Mesendoderm (in vitro differentiated cells): ENCODE data around the gene LZIC.
A peak's percentile ranks its signal among the peaks of the same experiment; 100 is the strongest.
"Not testable (repeated sequence)": the region's sequence is repeated elsewhere in the genome, so short reads cannot be mapped to it uniquely, and the experiment has no call there.

Experiments
- DNase-seq: peaks from one replicate; pipeline ENCODE4 v3.0.0; 2013
- H2AK5ac ChIP-seq: 2 replicates; pipeline ENCODE4 v1.6.1; 2013; ENCODE audit warnings: low read length, inconsistent platforms
- H2BK120ac ChIP-seq: 2 replicates; pipeline ENCODE4 v1.6.1; 2013; ENCODE audit warnings: low read depth, mild to moderate bottlenecking, low read length, moderate library complexity, mixed read lengths
- H2BK15ac ChIP-seq: replicated peaks from 2 replicates; pipeline ENCODE4 v1.6.1; 2013; ENCODE audit warnings: low read depth, mild to moderate bottlenecking, moderate library complexity
- H2BK5ac ChIP-seq: 2 replicates; pipeline ENCODE4 v1.6.1; 2013; ENCODE audit warnings: low read length, inconsistent platforms
- H3K18ac ChIP-seq: 2 replicates; pipeline ENCODE4 v1.6.1; 2013; ENCODE audit warnings: mild to moderate bottlenecking, low read length, mixed read lengths
- H3K23ac ChIP-seq: one replicate; pipeline ENCODE4 v1.6.1; 2013; ENCODE audit warnings: low read length
- H3K27ac ChIP-seq: 2 replicates; pipeline ENCODE4 v1.5.1; 2013; ENCODE audit warnings: low read depth, mild to moderate bottlenecking, inconsistent platforms, low read length, moderate library complexity
- H3K27me3 ChIP-seq: 2 replicates; pipeline ENCODE4 v1.6.1; 2013; ENCODE audit warnings: low read length, control low read depth, mild to moderate bottlenecking, inconsistent platforms; ENCODE audit not compliant: insufficient read depth, poor library complexity
- H3K36me3 ChIP-seq: 2 replicates; pipeline ENCODE4 v1.6.1; 2013; ENCODE audit warnings: low read length, inconsistent platforms; ENCODE audit not compliant: control insufficient read depth, insufficient read depth
- H3K4ac ChIP-seq: one replicate; pipeline ENCODE4 v1.6.1; 2013; ENCODE audit warnings: low read depth, mild to moderate bottlenecking, low read length, moderate library complexity
- H3K4me1 ChIP-seq: 2 replicates; pipeline ENCODE4 v1.6.1; 2013; ENCODE audit warnings: low read depth, low read length, inconsistent platforms; ENCODE audit not compliant: control insufficient read depth
- H3K4me2 ChIP-seq: 2 replicates; pipeline ENCODE4 v1.6.1; 2013; ENCODE audit warnings: low read length
- H3K4me3 ChIP-seq: 2 replicates; pipeline ENCODE4 v1.5.1; 2013; ENCODE audit warnings: mild to moderate bottlenecking, low read length
- H3K56ac ChIP-seq: one replicate; pipeline ENCODE4 v1.6.1; 2013; ENCODE audit warnings: low read length
- H3K79me1 ChIP-seq: 2 replicates; pipeline ENCODE4 v1.6.1; 2013; ENCODE audit warnings: low read length, inconsistent platforms
- H3K79me2 ChIP-seq: 2 replicates; pipeline ENCODE4 v1.6.1; 2013; ENCODE audit warnings: mild to moderate bottlenecking, low read length; ENCODE audit not compliant: control insufficient read depth, insufficient read depth
- H3K9ac ChIP-seq: 2 replicates; pipeline ENCODE4 v1.6.1; 2013; ENCODE audit warnings: low read length, inconsistent platforms
- H4K5ac ChIP-seq: one replicate; pipeline ENCODE4 v1.6.1; 2013; ENCODE audit warnings: low read length
- H4K8ac ChIP-seq: one replicate; pipeline ENCODE4 v1.6.1; 2013; ENCODE audit warnings: low read depth, mild to moderate bottlenecking, control low read depth, low read length, moderate library complexity
- WGBS: extraction: QIAGEN DNeasy Blood & Tissue Kit; methylation state at CpG from one replicate; pipeline ENCODE4 v1.1.7; 2013; ENCODE audit warnings: low lambda C conversion rate, missing lambda C conversion rate; ENCODE audit not compliant: insufficient coverage; ENCODE audit errors: extremely low coverage; 5-methylcytosine and 5-hydroxymethylcytosine counted together

Gene LZIC

GRCh38 chr1:9917901-9918300 lies 25.3 kb downstream of the LZIC start:
- no peak overlapping the region for H3K4ac ChIP-seq
- no peak overlapping the region for H2BK120ac ChIP-seq
- DNase-seq: no peak
- no peak overlapping the region for H2BK15ac ChIP-seq
- no CpG with 5 or more reads among the region's 1 CpG for WGBS
- H3K79me1 ChIP-seq: no peaks in the 10 kb centered on the region
- H3K27me3 ChIP-seq: no peaks in the 10 kb centered on the region
- H3K23ac ChIP-seq: no peak overlapping the region
- no peaks in the 10 kb centered on the region for H3K36me3 ChIP-seq
- no peak overlapping the region for H4K5ac ChIP-seq
- no peak overlapping the region for H3K56ac ChIP-seq
- no peak overlapping the region for H4K8ac ChIP-seq
- no peaks in the 10 kb centered on the region for H3K79me2 ChIP-seq
- H3K4me2 ChIP-seq: no peak overlapping the region
- no peak overlapping the region for H3K27ac ChIP-seq
- no peak overlapping the region for H2AK5ac ChIP-seq
- no peak overlapping the region for H2BK5ac ChIP-seq
- H3K4me3 ChIP-seq: no peak overlapping the region
- no peak overlapping the region for H3K9ac ChIP-seq
- peaks cover 6% of the 10 kb centered on the region for H3K4me1 ChIP-seq
- H3K18ac ChIP-seq: no peak overlapping the region

GRCh38 chr1:9917495-9917894 lies 25.7 kb downstream of the LZIC start:
- not testable (repeated sequence) for DNase-seq, H3K4me1 ChIP-seq, H3K27me3 ChIP-seq, H2BK120ac ChIP-seq, H3K56ac ChIP-seq, H3K27ac ChIP-seq, H3K9ac ChIP-seq, H3K79me1 ChIP-seq, H2BK5ac ChIP-seq, H3K4me3 ChIP-seq, H2AK5ac ChIP-seq, H4K5ac ChIP-seq, H3K4ac ChIP-seq, H3K18ac ChIP-seq, H3K79me2 ChIP-seq, H3K36me3 ChIP-seq, H2BK15ac ChIP-seq, H3K23ac ChIP-seq, H3K4me2 ChIP-seq, H4K8ac ChIP-seq
- no CpG with 5 or more reads among the region's 3 CpGs for WGBS

- Histone ChIP-seq H2BK5ac (no peak overlapping the region), H3K79me1 (no peaks in the 10 kb centered on the region), H3K4me2 (no peak overlapping the region), H3K4me1 (no peaks in the 10 kb centered on the region), H3K56ac (no peak overlapping the region), H3K18ac (no peak overlapping the region), H3K27ac (no peak overlapping the region), H2AK5ac (no peak overlapping the region), H4K8ac (peak overlapping the region; percentile 28), H3K9ac (no peak overlapping the region), H3K23ac (no peak overlapping the region), H3K4me3 (no peak overlapping the region), H3K4ac (no peak overlapping the region), H3K27me3 (no peaks in the 10 kb centered on the region), H4K5ac (no peak overlapping the region), H2BK15ac (no peak overlapping the region), H3K79me2 (no peaks in the 10 kb centered on the region), H2BK120ac (no peak overlapping the region), H3K36me3 (no peaks in the 10 kb centered on the region)
- no peak for DNase-seq
- WGBS: no CpG with 5 or more reads among the region's 2 CpGs
Measured at GRCh38 chr1:9916452-9916851, 26.7 kb downstream of the LZIC start.

GRCh38 chr1:9914610-9914937 lies 28.6 kb downstream of the LZIC start:
- Histone ChIP-seq H3K56ac (no peak overlapping the region), H3K4me1 (no peaks in the 10 kb centered on the region), H3K4me3 (no peak overlapping the region), H3K36me3 (no peaks in the 10 kb centered on the region), H2AK5ac (no peak overlapping the region), H4K5ac (no peak overlapping the region), H3K4me2 (no peak overlapping the region), H2BK15ac (no peak overlapping the region), H3K27ac (no peak overlapping the region), H4K8ac (no peak overlapping the region), H3K79me1 (peaks cover under 1% of the 10 kb centered on the region), H3K23ac (no peak overlapping the region), H2BK5ac (no peak overlapping the region), H3K79me2 (no peaks in the 10 kb centered on the region), H2BK120ac (no peak overlapping the region), H3K9ac (no peak overlapping the region), H3K4ac (no peak overlapping the region), H3K18ac (no peak overlapping the region), H3K27me3 (no peaks in the 10 kb centered on the region)
- DNase-seq: no peak
- WGBS: no CpG with 5 or more reads among the region's 2 CpGs

GRCh38 chr1:9912264-9912936 lies 30.8 kb downstream of the LZIC start:
- no peak overlapping the region for H3K18ac ChIP-seq
- H2BK5ac ChIP-seq: no peak overlapping the region
- no CpG with 5 or more reads among the region's 12 CpGs for WGBS
- no peak overlapping the region for H3K4me2 ChIP-seq
- H2BK15ac ChIP-seq: no peak overlapping the region
- H3K4ac ChIP-seq: no peak overlapping the region
- H2BK120ac ChIP-seq: no peak overlapping the region
- H3K79me2 ChIP-seq: peaks cover 4% of the 10 kb centered on the region
- H3K56ac ChIP-seq: peak overlapping the region; percentile 12
- no peak overlapping the region for H3K23ac ChIP-seq
- H3K79me1 ChIP-seq: peaks cover 6% of the 10 kb centered on the region
- no peaks in the 10 kb centered on the region for H3K4me1 ChIP-seq
- no peak overlapping the region for H4K5ac ChIP-seq
- no peak overlapping the region for H4K8ac ChIP-seq
- peak overlapping the region; percentile 10 for H3K27ac ChIP-seq
- no peaks in the 10 kb centered on the region for H3K36me3 ChIP-seq
- no peak overlapping the region for H3K4me3 ChIP-seq
- peak overlapping the region; percentile 23 for H2AK5ac ChIP-seq
- no peak overlapping the region for H3K9ac ChIP-seq
- no peak for DNase-seq
- H3K27me3 ChIP-seq: no peaks in the 10 kb centered on the region
